ENCODE results near the gene DCXR.

Gene DCXR

GRCh38 chr17:82080789-82081464 lies 43.4 kb upstream of the DCXR start:
- TF ChIP-seq, protein P1, sequence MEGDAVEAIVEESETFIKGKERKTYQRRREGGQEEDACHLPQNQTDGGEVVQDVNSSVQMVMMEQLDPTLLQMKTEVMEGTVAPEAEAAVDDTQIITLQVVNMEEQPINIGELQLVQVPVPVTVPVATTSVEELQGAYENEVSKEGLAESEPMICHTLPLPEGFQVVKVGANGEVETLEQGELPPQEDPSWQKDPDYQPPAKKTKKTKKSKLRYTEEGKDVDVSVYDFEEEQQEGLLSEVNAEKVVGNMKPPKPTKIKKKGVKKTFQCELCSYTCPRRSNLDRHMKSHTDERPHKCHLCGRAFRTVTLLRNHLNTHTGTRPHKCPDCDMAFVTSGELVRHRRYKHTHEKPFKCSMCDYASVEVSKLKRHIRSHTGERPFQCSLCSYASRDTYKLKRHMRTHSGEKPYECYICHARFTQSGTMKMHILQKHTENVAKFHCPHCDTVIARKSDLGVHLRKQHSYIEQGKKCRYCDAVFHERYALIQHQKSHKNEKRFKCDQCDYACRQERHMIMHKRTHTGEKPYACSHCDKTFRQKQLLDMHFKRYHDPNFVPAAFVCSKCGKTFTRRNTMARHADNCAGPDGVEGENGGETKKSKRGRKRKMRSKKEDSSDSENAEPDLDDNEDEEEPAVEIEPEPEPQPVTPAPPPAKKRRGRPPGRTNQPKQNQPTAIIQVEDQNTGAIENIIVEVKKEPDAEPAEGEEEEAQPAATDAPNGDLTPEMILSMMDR (IDR thresholded peaks at IDR 0.05) = no peak
- Histone ChIP-seq H3K27me3 (no peaks in the 10 kb centered on the region), H3K4me3 (ENCODE audit: low read depth in 1 of 2, low read length in 1 of 2) (no peak overlapping the region), H3K36me3 (peaks cover 34% of the 10 kb centered on the region), H3K9me3 (no peaks in the 10 kb centered on the region), H3K27ac (no peak overlapping the region), H3K4me1 (ENCODE audit: control insufficient read depth in 1 of 2, insufficient read depth in 1 of 2, low read depth in 1 of 2, low read length in 1 of 2) (no peaks in the 10 kb centered on the region)

DNA sequence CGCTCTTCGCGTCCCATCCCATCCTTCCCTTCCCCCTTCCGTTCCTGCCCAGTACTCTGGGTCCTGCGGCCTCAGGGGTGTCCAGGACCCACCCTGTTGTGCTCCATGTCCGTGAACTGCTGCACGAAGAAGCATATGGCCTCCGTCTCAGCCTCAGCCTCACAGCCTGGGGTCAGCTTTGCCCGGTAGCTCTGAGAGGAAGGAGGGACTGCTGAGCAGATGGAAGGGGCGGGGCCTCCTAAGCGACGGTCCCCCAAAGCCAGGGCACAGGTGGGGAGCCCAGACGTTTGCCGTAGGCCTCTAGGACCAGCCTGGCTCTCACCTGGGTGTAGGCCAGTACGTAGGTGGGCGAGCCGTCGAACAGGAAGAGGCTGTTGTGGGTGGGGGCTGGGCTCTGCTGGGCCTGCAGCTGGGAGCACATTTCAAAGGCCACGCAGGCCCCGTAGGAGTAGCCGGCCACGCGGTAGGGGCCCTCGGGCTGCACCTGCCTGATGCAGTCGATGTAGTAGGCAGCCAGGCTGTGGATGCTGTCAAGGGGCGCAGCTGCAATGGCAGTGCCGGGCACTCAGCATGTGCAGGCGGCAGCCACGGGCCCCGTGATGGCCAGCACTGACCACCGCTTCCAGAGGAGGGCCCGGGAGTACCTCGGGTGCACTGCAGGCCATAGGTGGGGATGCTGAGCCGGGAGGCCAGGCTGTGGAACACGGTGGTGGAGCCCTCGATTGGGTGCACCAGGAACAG lies 42.7 kb upstream of the DCXR start:
- TF ChIP-seq, protein P1 (IDR thresholded peaks at IDR 0.05) = no peak
- Histone ChIP-seq H3K4me1 (ENCODE audit: control insufficient read depth in 1 of 2, insufficient read depth in 1 of 2, low read depth in 1 of 2, low read length in 1 of 2) (no peaks in the 10 kb centered on the region), H3K4me3 (ENCODE audit: low read depth in 1 of 2, low read length in 1 of 2) (no peak overlapping the region), H3K27ac (no peak overlapping the region), H3K9me3 (no peaks in the 10 kb centered on the region), H3K27me3 (no peaks in the 10 kb centered on the region), H3K36me3 (peaks cover 28% of the 10 kb centered on the region)

GRCh38 chr17:82079001-82079677 lies 41.6 kb upstream of the DCXR start:
- Histone ChIP-seq H3K27ac (no peak overlapping the region), H3K27me3 (no peaks in the 10 kb centered on the region), H3K36me3 (peaks cover 25% of the 10 kb centered on the region), H3K9me3 (no peaks in the 10 kb centered on the region), H3K4me3 (ENCODE audit: low read depth in 1 of 2, low read length in 1 of 2) (no peak overlapping the region), H3K4me1 (ENCODE audit: control insufficient read depth in 1 of 2, insufficient read depth in 1 of 2, low read depth in 1 of 2, low read length in 1 of 2) (no peaks in the 10 kb centered on the region)
- TF ChIP-seq, protein P1 (IDR thresholded peaks at IDR 0.05) = no peak

GRCh38 chr17:82078433-82078832 lies 40.9 kb upstream of the DCXR start:
- no peaks in the 10 kb centered on the region for H3K4me1 ChIP-seq (ENCODE audit: control insufficient read depth in 1 of 2, insufficient read depth in 1 of 2, low read depth in 1 of 2, low read length in 1 of 2)
- TF ChIP-seq, protein P1 (IDR thresholded peaks at IDR 0.05) = no peak
- H3K9me3 ChIP-seq = no peaks in the 10 kb centered on the region
- no peak overlapping the region for H3K4me3 ChIP-seq (ENCODE audit: low read depth in 1 of 2, low read length in 1 of 2)
- H3K27ac ChIP-seq = no peak overlapping the region
- no peaks in the 10 kb centered on the region for H3K27me3 ChIP-seq
- H3K36me3 ChIP-seq = peaks cover 19% of the 10 kb centered on the region

DNA sequence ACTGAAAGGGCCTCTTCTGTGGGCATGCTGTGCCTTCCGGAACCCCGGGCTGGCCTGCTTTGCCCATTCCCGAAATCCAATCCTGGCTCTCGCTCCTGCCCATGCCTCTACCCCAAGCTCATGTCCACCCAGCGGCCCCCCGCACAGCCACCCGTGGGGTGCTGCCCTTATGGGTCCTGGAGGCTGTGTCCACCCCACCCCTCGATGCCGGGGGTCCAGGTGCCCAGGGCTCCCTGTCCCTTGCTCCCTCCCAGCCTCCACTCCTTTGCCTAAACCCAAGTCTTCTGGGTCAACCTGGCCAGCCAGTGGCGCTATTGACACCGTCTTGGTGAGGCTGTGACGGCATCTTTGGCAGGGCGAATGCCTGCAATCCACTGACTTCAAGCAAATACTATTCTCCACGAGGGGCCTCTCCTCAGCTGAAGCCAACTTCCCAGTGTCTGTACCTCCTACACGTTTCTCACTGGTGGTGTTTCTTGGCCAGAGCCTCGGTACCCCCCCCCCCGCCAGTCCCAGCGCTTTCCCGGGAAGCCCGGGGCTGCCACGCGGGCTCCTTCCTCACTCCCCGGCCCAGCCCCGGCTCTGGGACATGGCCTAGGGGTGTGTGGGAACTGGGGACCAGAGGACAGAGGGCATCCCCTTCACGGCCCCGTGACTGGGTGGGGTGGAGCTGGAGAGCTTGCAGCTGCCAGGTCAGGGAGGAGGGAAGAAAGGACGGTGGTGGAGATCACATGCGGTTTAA lies 40.3 kb upstream of the DCXR start:
- H3K4me3 ChIP-seq (ENCODE audit: low read depth in 1 of 2, low read length in 1 of 2) = no peak overlapping the region
- H3K27ac ChIP-seq = no peak overlapping the region
- no peaks in the 10 kb centered on the region for H3K27me3 ChIP-seq
- H3K36me3 ChIP-seq = peaks cover 12% of the 10 kb centered on the region
- H3K9me3 ChIP-seq = no peaks in the 10 kb centered on the region
- TF ChIP-seq, protein P1 (IDR thresholded peaks at IDR 0.05) = no peak
- no peaks in the 10 kb centered on the region for H3K4me1 ChIP-seq (ENCODE audit: control insufficient read depth in 1 of 2, insufficient read depth in 1 of 2, low read depth in 1 of 2, low read length in 1 of 2)
